Vagina (tissue), 2 donors: ENCODE results near the gene SLC25A21. TPM values are rescaled to one million over a fixed set of nuclear protein-coding genes. Genes with fewer than 3 reads are reported as not detected.
"Not testable (repeated sequence)": the region's sequence is repeated elsewhere in the genome, so short reads cannot be mapped to it uniquely, and the experiment has no call there.

ENCODE experiments used
- DNase-seq, 2 donors: peaks; one replicate each; pipeline ENCODE4 v3.0.0-alpha.2; 2017; ENCODE audit errors: extremely low spot score in 2 of 2
- H3K27ac ChIP-seq: fragments of 200-600 bp; sonication (generic); one replicate; pipeline ENCODE4 v1.5.1; 2019
- H3K27me3 ChIP-seq: fragments of 200-600 bp; sonication (generic); one replicate; pipeline ENCODE4 v1.5.1; 2019
- H3K36me3 ChIP-seq, 2 donors: fragments of 200-600 bp; sonication (generic); one replicate each; pipeline ENCODE4 v1.5.1; 2017 to 2019
- H3K4me1 ChIP-seq: fragments of 200-600 bp; sonication (generic); one replicate; pipeline ENCODE4 v1.5.1; 2019
- H3K4me3 ChIP-seq, 2 donors: fragments of 200-600 bp; sonication (generic); 1 replicate in 1 of 2; 2 replicates in 1 of 2; pipeline ENCODE4 v1.5.1; 2016 to 2019
- H3K9me3 ChIP-seq: fragments of 200-600 bp; sonication (generic); one replicate; pipeline ENCODE4 v1.5.1; 2019
- POLR2A ChIP-seq, 2 donors: fragments of 450-650 bp; IDR thresholded peaks; one replicate each; pipeline ENCODE4 v1.6.1; 2017; ENCODE audit warnings: antibody characterized with exemption in 2 of 2, mild to moderate bottlenecking in 2 of 2, moderate library complexity in 2 of 2
- POLR2AphosphoS5 ChIP-seq, 2 donors: sonication (generic); formaldehyde crosslinking; IDR thresholded peaks; one replicate each; pipeline ENCODE4 v1.9.0; 2017; ENCODE audit warnings: antibody characterized with exemption in 2 of 2, mild to moderate bottlenecking in 2 of 2, low read depth in 1 of 2; ENCODE audit not compliant: insufficient read depth in 1 of 2
- intact Hi-C: fragments of 100-400 bp; cut with DNase I; formaldehyde crosslinking; loops from one replicate; pipeline ENCODE4 v1.15.1; 2023
- total RNA-seq: library from RNA; depleted of rRNA; stranded (reverse); fragments of >200 nt; gene quantifications from one replicate; pipeline ENCODE4 v1.2.3, GENCODE V29; 2016
- TF ChIP-seq, protein P1 (sequence below), 3 experiments: fragments of 450-650 bp in 2 of 3; fragments of 200-600 bp in 1 of 3; sonication (generic) in 1 of 3; IDR thresholded peaks; one replicate each; pipeline ENCODE4 v1.5.1; 2017 to 2019; ENCODE audit warnings: antibody characterized with exemption in 3 of 3, mild to moderate bottlenecking in 2 of 3, moderate library complexity in 2 of 3

SLC25A21 gene
- total RNA-seq, 1 donor from 2014 or later: 0.49 TPM

DNA sequence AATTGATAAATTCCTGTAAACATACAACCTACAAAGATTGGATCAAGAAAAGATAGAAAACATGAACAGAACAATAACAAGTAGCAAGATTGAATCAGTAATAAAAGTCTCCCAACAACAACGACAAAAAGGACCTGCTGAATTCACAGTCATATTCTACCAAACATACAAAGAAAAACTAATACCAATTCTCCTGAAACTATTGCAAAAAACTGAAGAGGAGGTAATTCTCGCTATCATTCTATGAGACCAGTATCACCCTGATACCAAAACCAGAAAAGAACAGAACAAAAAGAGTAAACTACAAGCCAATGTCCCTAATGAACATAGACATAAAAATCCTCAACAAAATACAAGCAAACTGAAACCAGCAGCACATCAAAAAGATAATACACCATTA, 14.4 kb downstream of the SLC25A21 start:
- Histone ChIP-seq H3K27me3 (no peaks in the 10 kb centered on the region), H3K36me3 (no peaks in the 10 kb centered on the region), H3K4me3 (no peak overlapping the region), H3K9me3 (no peaks in the 10 kb centered on the region), H3K27ac (no peak overlapping the region), H3K4me1 (no peaks in the 10 kb centered on the region)
- no peak for DNase-seq
- TF ChIP-seq POLR2A (IDR thresholded peaks at IDR 0.05) (no peak), POLR2AphosphoS5 (IDR thresholded peaks at IDR 0.05; ENCODE audit: insufficient read depth in 1 of 2, low read depth in 1 of 2) (no peak)
- TF ChIP-seq, protein P1, sequence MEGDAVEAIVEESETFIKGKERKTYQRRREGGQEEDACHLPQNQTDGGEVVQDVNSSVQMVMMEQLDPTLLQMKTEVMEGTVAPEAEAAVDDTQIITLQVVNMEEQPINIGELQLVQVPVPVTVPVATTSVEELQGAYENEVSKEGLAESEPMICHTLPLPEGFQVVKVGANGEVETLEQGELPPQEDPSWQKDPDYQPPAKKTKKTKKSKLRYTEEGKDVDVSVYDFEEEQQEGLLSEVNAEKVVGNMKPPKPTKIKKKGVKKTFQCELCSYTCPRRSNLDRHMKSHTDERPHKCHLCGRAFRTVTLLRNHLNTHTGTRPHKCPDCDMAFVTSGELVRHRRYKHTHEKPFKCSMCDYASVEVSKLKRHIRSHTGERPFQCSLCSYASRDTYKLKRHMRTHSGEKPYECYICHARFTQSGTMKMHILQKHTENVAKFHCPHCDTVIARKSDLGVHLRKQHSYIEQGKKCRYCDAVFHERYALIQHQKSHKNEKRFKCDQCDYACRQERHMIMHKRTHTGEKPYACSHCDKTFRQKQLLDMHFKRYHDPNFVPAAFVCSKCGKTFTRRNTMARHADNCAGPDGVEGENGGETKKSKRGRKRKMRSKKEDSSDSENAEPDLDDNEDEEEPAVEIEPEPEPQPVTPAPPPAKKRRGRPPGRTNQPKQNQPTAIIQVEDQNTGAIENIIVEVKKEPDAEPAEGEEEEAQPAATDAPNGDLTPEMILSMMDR (IDR thresholded peaks at IDR 0.05): no peak
- intact Hi-C loops: no loop called here

DNA sequence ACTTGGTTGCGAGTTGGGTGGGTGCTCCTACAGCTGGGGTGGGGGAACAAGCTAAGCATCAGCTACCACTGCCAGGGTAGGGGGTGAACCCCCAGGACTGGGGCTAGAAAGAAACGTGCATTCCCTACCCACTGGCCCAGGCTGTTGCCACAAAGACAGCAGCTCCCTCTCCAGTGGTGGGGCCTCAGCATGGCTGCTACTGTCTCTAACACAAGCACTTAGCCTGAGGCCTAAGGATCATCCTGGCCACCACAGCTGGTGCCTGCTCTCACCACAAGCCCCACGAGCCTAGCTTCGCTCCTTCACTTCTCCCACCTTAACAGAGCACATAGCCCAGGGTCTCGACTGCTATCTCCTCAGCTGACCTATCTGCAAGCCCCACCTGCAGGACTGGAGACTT, 18.9 kb downstream of the SLC25A21 start:
- Histone ChIP-seq H3K27ac (no peak overlapping the region), H3K9me3 (no peaks in the 10 kb centered on the region), H3K27me3 (no peaks in the 10 kb centered on the region), H3K36me3 (no peaks in the 10 kb centered on the region), H3K4me3 (no peak overlapping the region), H3K4me1 (no peaks in the 10 kb centered on the region)
- intact Hi-C loops: no loop called here
- no peak for DNase-seq
- TF ChIP-seq, protein P1 (IDR thresholded peaks at IDR 0.05): no peak
- TF ChIP-seq POLR2A (IDR thresholded peaks at IDR 0.05): no peak
- no peak for TF ChIP-seq POLR2AphosphoS5 (IDR thresholded peaks at IDR 0.05; ENCODE audit: insufficient read depth in 1 of 2, low read depth in 1 of 2)

DNA sequence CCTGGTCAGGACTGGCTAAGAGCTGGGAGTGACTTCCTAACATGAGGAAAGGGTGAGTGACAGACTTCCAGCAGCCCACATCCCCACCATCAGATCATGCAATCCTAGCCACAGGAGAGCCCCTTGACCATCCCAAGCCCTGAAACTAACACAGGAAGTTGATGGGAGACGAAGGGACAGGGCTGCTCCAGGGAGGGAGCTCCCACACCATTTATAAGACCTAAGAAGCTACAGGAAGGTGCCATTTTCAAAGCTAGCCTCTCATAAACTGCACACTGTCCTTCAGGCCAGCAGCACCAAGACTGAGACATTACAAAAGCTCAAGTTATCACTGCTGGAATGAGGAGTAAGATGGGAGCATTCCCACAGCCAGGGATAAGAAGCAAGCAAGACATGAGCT, 19.4 kb downstream of the SLC25A21 start:
- H3K27me3 ChIP-seq: no peaks in the 10 kb centered on the region
- TF ChIP-seq, protein P1 (IDR thresholded peaks at IDR 0.05): no peak
- TF ChIP-seq POLR2AphosphoS5 (IDR thresholded peaks at IDR 0.05; ENCODE audit: insufficient read depth in 1 of 2, low read depth in 1 of 2): no peak
- TF ChIP-seq POLR2A (IDR thresholded peaks at IDR 0.05): no peak
- intact Hi-C loops: no loop called here
- no peak overlapping the region for H3K27ac ChIP-seq
- no peaks in the 10 kb centered on the region for H3K4me1 ChIP-seq
- H3K9me3 ChIP-seq: no peaks in the 10 kb centered on the region
- DNase-seq: no peak
- H3K36me3 ChIP-seq: no peaks in the 10 kb centered on the region
- no peak overlapping the region for H3K4me3 ChIP-seq

- intact Hi-C loops: no loop called here
- no peaks in the 10 kb centered on the region for H3K9me3 ChIP-seq
- H3K4me1 ChIP-seq: no peaks in the 10 kb centered on the region
- H3K4me3 ChIP-seq: no peak overlapping the region
- H3K27me3 ChIP-seq: no peaks in the 10 kb centered on the region
- TF ChIP-seq POLR2A (IDR thresholded peaks at IDR 0.05) (no peak), POLR2AphosphoS5 (IDR thresholded peaks at IDR 0.05; ENCODE audit: insufficient read depth in 1 of 2, low read depth in 1 of 2) (peak in 1 of 2 donors; percentile 19)
- TF ChIP-seq, protein P1 (IDR thresholded peaks at IDR 0.05): peak; percentile 21 to 40 (median 24)
- H3K27ac ChIP-seq: no peak overlapping the region
- DNase-seq: no peak
- H3K36me3 ChIP-seq: no peaks in the 10 kb centered on the region
Measured at GRCh38 chr14:37150414-37150813, 22.0 kb downstream of the SLC25A21 start.

DNA sequence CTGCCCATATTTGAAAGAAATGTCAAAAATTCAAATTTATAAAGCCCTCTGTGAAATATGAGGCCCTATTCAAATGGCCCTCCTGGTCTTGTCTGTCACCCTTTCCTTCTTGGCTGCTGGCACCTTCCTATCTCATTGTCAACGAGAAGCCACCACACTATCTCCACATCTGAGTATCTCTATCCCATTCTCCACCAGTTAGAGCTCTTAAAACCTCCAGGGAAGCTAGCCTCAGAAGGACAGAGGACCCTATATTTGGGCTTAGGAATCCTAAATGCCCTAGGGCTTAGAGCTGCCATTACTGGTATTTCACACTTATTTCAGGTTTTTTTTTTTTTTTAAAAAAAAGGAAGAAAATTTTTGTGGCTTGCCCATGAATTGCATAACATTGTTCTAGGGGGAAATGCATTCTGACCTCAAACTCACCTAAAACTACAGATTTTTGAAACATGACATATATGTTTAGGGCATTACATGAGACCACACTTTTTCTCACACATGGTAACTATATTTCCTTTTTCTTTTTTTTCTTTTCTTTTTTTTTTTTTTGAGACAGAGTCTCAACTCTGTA, 25.0 kb downstream of the SLC25A21 start:
- TF ChIP-seq, protein P1 (IDR thresholded peaks at IDR 0.05): no peak
- TF ChIP-seq POLR2AphosphoS5 (IDR thresholded peaks at IDR 0.05; ENCODE audit: insufficient read depth in 1 of 2, low read depth in 1 of 2): no peak
- DNase-seq: no peak
- H3K9me3 ChIP-seq: no peaks in the 10 kb centered on the region
- H3K4me3 ChIP-seq: no peak overlapping the region
- no peaks in the 10 kb centered on the region for H3K36me3 ChIP-seq
- no peaks in the 10 kb centered on the region for H3K4me1 ChIP-seq
- H3K27me3 ChIP-seq: no peaks in the 10 kb centered on the region
- intact Hi-C loops: no loop called here
- H3K27ac ChIP-seq: no peak overlapping the region

DNA sequence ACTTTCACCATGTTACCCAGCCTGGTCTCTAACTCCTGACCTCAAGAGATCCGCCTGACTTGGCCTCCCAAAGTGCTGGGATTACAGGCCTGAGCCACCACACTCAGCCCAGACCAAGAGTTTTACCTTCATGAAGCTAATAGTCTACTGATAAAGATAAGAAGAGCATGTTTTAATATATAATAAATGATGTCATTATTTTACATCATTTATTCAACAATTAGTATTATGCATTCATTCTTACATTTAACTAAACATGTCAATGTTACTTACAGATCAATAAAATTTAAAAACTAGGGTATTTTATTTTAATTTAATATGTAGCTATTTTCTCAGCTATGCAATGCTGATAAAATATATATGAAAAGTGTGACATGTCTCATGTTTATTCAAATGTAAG, 26.0 kb downstream of the SLC25A21 start:
- H3K9me3 ChIP-seq, H3K4me1 ChIP-seq, H3K36me3 ChIP-seq, H3K27ac ChIP-seq, H3K27me3 ChIP-seq, DNase-seq, H3K4me3 ChIP-seq, intact Hi-C loops: not testable (repeated sequence)
